GM12878 (cell line): ENCODE data around the gene RPL35A. TPM values are rescaled to one million over a fixed set of nuclear protein-coding genes. Genes with fewer than 3 reads are reported as not detected.

Experiments used
- ATF3 ChIP-seq: IDR thresholded peaks from 2 replicates; pipeline ENCODE4 v1.6.1; 2011; ENCODE audit warnings: low read depth, mild to moderate bottlenecking, low read length, moderate library complexity, borderline replicate concordance; ENCODE audit errors: extremely low read depth
- BCL11A ChIP-seq: IDR thresholded peaks from 2 replicates; pipeline ENCODE4 v1.6.1; 2011; ENCODE audit warnings: low read depth, low read length
- EP300 ChIP-seq, 2 experiments: fragments of 150-350 bp in 1 of 2; IDR thresholded peaks; 2 replicates each; pipeline ENCODE4 v1.6.1; 2011 to 2012; ENCODE audit warnings: low read depth in 2 of 2, low read length in 2 of 2, borderline replicate concordance in 1 of 2, improper control_type of control experiment in 1 of 2, inconsistent platforms in 1 of 2; ENCODE audit not compliant: control insufficient read depth in 1 of 2
- HCFC1 ChIP-seq: fragments of 150-350 bp; IDR thresholded peaks from 2 replicates; pipeline ENCODE4 v1.6.1; 2014; ENCODE audit warnings: low read length
- JUND ChIP-seq: IDR thresholded peaks from 2 replicates; pipeline ENCODE4 v1.6.1; 2012; ENCODE audit warnings: low read depth, mild to moderate bottlenecking, low read length, improper control_type of control experiment, moderate library complexity
- LARP7 ChIP-seq: fragments of 450-650 bp; IDR thresholded peaks from 2 replicates; pipeline ENCODE4 v1.6.1; 2017; ENCODE audit warnings: mild to moderate bottlenecking
- MTA3 ChIP-seq: IDR thresholded peaks from 2 replicates; pipeline ENCODE4 v1.6.1; 2012; ENCODE audit warnings: low read length, inconsistent platforms, borderline replicate concordance
- PAX5 ChIP-seq: IDR thresholded peaks from 2 replicates; pipeline ENCODE4 v1.6.1; 2011; ENCODE audit warnings: low read depth, low read length, borderline replicate concordance
- RB1 ChIP-seq: fragments of 450-650 bp; formaldehyde crosslinking; IDR thresholded peaks from 2 replicates; pipeline ENCODE4 v1.6.1; 2017; ENCODE audit warnings: mild to moderate bottlenecking, borderline replicate concordance
- REST ChIP-seq: IDR thresholded peaks from 2 replicates; pipeline ENCODE4 v1.6.1; 2012; ENCODE audit warnings: mild to moderate bottlenecking, low read depth, low read length
- SKIL ChIP-seq: fragments of 450-650 bp; IDR thresholded peaks from 2 replicates; pipeline ENCODE4 v1.6.1; 2017; ENCODE audit warnings: mild to moderate bottlenecking, low read depth, inconsistent platforms; ENCODE audit not compliant: poor library complexity, severe bottlenecking
- SP1 ChIP-seq: IDR thresholded peaks from one replicate; pipeline ENCODE4 v1.6.1; 2011; ENCODE audit warnings: low read depth, low read length
- SREBF2 ChIP-seq: IDR thresholded peaks from 2 replicates; pipeline ENCODE4 v1.6.1; 2012; ENCODE audit warnings: mild to moderate bottlenecking, low read length
- SUZ12 ChIP-seq: fragments of 200-600 bp; sonication (generic); IDR thresholded peaks from one replicate; pipeline ENCODE4 v1.6.1; 2018; ENCODE audit warnings: antibody characterized with exemption, mild to moderate bottlenecking; ENCODE audit not compliant: unreplicated experiment
- TARDBP ChIP-seq: IDR thresholded peaks from 2 replicates; pipeline ENCODE4 v1.6.1; 2016; ENCODE audit warnings: borderline replicate concordance
- TCF12 ChIP-seq: IDR thresholded peaks from 2 replicates; pipeline ENCODE4 v1.6.1; 2011; ENCODE audit warnings: low read depth, mild to moderate bottlenecking, low read length
- WRNIP1 ChIP-seq: IDR thresholded peaks from 2 replicates; pipeline ENCODE4 v1.6.1; 2011; ENCODE audit warnings: low read depth, low read length, improper control_type of control experiment, borderline replicate concordance
- polyA plus RNA-seq, 11 experiments: library from polyadenylated mRNA; depleted of rRNA in 4 of 11; unstranded in 6 of 11; stranded (reverse) in 5 of 11; fragments of >200 nt; fragmentation: Nextera tagmentation in 4 of 11; fragmentation: Illumina TruSeq in 1 of 11; extraction: Ambion mirVana in 4 of 11; extraction: Trizol in 1 of 11; gene quantifications; 1 replicate in 1 of 11; 2 replicates in 10 of 11; pipeline versions ENCODE4 v1.2.1 to v1.2.3, GENCODE V29; 2011 to 2016; ENCODE audit warnings: inconsistent platforms in 2 of 11, missing spikeins in 2 of 11, low read depth in 1 of 11
- total RNA-seq, 4 experiments: library from RNA; depleted of rRNA in 3 of 4; stranded (reverse); fragments of >200 nt in 3 of 4; fragmentation: Illumina TruSeq in 1 of 4; extraction: Trizol in 1 of 4; gene quantifications; 2 replicates each; pipeline versions ENCODE4 v1.2.1 to v1.2.3, GENCODE V29; 2013 to 2021
- TF ChIP-seq, protein P1 (sequence below): IDR thresholded peaks from 2 replicates; pipeline ENCODE4 v1.6.1; 2011; ENCODE audit warnings: low read depth, low read length, improper control_type of control experiment, borderline replicate concordance

The RPL35A gene
- total and polyA plus RNA-seq, 10 of the 15 experiments (the other 5 are each of a cell fraction or from before 2014, with no cell fraction given): 774 to 3,144 (median 1,843) TPM

DNA sequence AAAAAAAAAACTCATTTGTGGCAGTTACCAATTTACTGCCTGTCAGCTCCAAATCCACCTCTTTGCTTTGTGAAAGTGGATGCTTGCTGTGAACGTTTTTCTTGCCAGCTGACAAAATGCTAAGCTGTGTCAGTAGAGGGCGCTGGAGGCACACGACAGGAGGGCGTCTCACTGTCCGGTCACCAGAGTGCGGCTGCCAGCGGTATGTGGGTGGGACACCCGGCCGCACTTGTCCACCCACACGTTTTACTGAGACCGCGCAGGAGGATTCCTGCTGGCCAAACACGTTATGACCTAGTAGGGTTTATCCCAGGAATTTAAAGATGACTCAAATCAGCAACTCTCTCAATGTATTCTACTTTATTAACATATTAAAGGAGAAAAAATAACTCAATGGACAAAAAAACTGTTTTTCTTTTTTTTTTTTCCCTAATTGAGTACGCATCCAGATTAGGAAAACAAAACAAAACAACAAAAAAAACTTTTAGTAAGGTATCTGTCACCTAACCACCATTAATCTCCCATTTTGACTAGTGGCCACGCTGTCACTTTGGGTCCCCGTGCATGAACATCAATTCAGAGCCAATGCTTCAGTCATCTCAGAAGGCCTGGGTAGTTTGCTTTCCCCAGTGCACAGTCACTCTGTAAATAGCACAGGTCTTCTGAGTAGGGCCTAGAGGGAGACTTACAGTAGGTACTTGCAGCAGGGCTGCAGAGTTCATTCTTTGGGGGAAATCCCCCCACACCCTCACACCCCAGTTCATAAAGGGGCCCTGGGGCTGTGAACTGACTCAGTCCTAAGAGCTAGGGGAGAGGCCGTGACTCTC lies 43.8 kb upstream of the RPL35A start (continued):
- TF ChIP-seq EP300 (IDR thresholded peaks at IDR 0.05; ENCODE audit: borderline replicate concordance in 1 of 2, control insufficient read depth in 1 of 2, low read depth in 2 of 2, low read length in 2 of 2) (peak; percentile 16 to 17; a peak in 1 of 4 replicates), WRNIP1 (no peak), TARDBP (no peak), JUND (no peak), SKIL (no peak), BCL11A (0 out of 2 replicates have a peak, but pooled peaks have one; percentile 28), TCF12 (0 out of 2 replicates have a peak, but pooled peaks have one; percentile 47), RB1 (peak; percentile 51; the same call in 1 of the 2 replicates), REST (no peak), MTA3 (no peak), SP1 (no peak), SUZ12 (no peak), PAX5 (peak; percentile 24; the same call in 1 of the 2 replicates), LARP7 (no peak), SREBF2 (no peak), HCFC1 (no peak), ATF3 (no peak)
- TF ChIP-seq, protein P1, sequence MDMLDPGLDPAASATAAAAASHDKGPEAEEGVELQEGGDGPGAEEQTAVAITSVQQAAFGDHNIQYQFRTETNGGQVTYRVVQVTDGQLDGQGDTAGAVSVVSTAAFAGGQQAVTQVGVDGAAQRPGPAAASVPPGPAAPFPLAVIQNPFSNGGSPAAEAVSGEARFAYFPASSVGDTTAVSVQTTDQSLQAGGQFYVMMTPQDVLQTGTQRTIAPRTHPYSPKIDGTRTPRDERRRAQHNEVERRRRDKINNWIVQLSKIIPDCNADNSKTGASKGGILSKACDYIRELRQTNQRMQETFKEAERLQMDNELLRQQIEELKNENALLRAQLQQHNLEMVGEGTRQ: no peak
